Small intestine (tissue), 7 donors: ENCODE results near the gene TMEM26. TPM values are rescaled to one million over a fixed set of nuclear protein-coding genes. Genes with fewer than 3 reads are reported as not detected.

ENCODE experiments used
- DNase-seq, 2 donors: peaks; one replicate each; pipeline versions ENCODE4 v3.0.0 to v3.0.0-alpha.2; 2013
- FAIRE-seq: peaks from 2 replicates; lab custom pipeline; 2012; peaks lifted over from hg19 to GRCh38; lab: Jason Lieb, UNC
- H3K27ac ChIP-seq, 3 donors: one replicate each; pipeline ENCODE4 v1.5.1; 2013; ENCODE audit warnings: low read length in 2 of 3, mild to moderate bottlenecking in 2 of 3, control low read depth in 1 of 3, inconsistent platforms in 1 of 3, low read depth in 1 of 3, moderate library complexity in 1 of 3
- H3K27me3 ChIP-seq, 3 donors: one replicate each; pipeline ENCODE4 v1.6.1; 2013; ENCODE audit warnings: low read length in 3 of 3, inconsistent platforms in 1 of 3; ENCODE audit not compliant: control insufficient read depth in 3 of 3, insufficient read depth in 3 of 3
- H3K36me3 ChIP-seq, 3 donors: one replicate each; pipeline ENCODE4 v1.6.1; 2013; ENCODE audit warnings: low read length in 3 of 3, inconsistent platforms in 1 of 3, low read depth in 1 of 3, mild to moderate bottlenecking in 1 of 3, moderate library complexity in 1 of 3; ENCODE audit not compliant: control insufficient read depth in 3 of 3, insufficient read depth in 2 of 3
- H3K4me1 ChIP-seq, 3 donors: one replicate each; pipeline ENCODE4 v1.6.1; 2013; ENCODE audit warnings: low read length in 2 of 3, inconsistent platforms in 1 of 3, low read depth in 1 of 3, mild to moderate bottlenecking in 1 of 3, moderate library complexity in 1 of 3; ENCODE audit not compliant: control insufficient read depth in 3 of 3, insufficient read depth in 2 of 3
- H3K4me3 ChIP-seq, 3 donors: one replicate each; pipeline ENCODE4 v1.5.1; 2013; ENCODE audit warnings: low read length in 3 of 3, control low read depth in 1 of 3, inconsistent platforms in 1 of 3, low read depth in 1 of 3, mild to moderate bottlenecking in 1 of 3, moderate library complexity in 1 of 3
- H3K9me3 ChIP-seq, 2 donors: one replicate each; pipeline ENCODE4 v1.6.1; 2013; ENCODE audit warnings: low read depth in 1 of 2, low read length in 1 of 2; ENCODE audit not compliant: control insufficient read depth in 2 of 2, insufficient read depth in 1 of 2
- WGBS, 3 donors: extraction: QIAGEN DNeasy Blood & Tissue Kit; methylation state at CpG; one replicate each; pipeline ENCODE4 v1.1.7; 2013; 5-methylcytosine and 5-hydroxymethylcytosine counted together
- polyA plus RNA-seq, 4 donors: library from polyadenylated mRNA; stranded (reverse) in 3 of 4; unstranded in 1 of 4; fragments of 200-250 nt in 3 of 4; fragments of 120-200 nt in 1 of 4; gene quantifications; one replicate each; pipeline versions ENCODE4 v1.2.1 to v1.2.3, GENCODE V29; 2013
- donor health status: healthy with polysubstance abuse.
- donor health status: control.
- donor health status: control.
- donor health status: Bipolar disorder and iron deficiency.
- donor health status: healthy.

Gene TMEM26
- polyA plus RNA-seq, 4 donors = 0.33 to 3.0 (median 1.9) TPM; not detected in 1

- no peaks in the 10 kb centered on the region for H3K4me1 ChIP-seq
- DNase-seq = no peak
- FAIRE-seq = no peak
- no peaks in the 10 kb centered on the region for H3K9me3 ChIP-seq
- no peak overlapping the region for H3K4me3 ChIP-seq
- no peak overlapping the region for H3K27ac ChIP-seq
- WGBS, 3 donors = 84 to 95% (median 93%) methylated on average over 3 of the region's 3 CpGs
- no peaks in the 10 kb centered on the region for H3K27me3 ChIP-seq
- H3K36me3 ChIP-seq = no peaks in the 10 kb centered on the region
Observed at GRCh38 chr10:61465901-61466632, 12.9 kb upstream of the TMEM26 start.

- DNase-seq = peak; percentile 9 to 10
- Histone ChIP-seq H3K9me3 (no peaks in the 10 kb centered on the region), H3K36me3 (no peaks in the 10 kb centered on the region), H3K27ac (no peak overlapping the region), H3K27me3 (no peaks in the 10 kb centered on the region), H3K4me1 (no peaks in the 10 kb centered on the region), H3K4me3 (no peak overlapping the region)
- no peak for FAIRE-seq
Observed at GRCh38 chr10:61465171-61465496, 12.0 kb upstream of the TMEM26 start.

GRCh38 chr10:61464461-61465170, 11.4 kb upstream of the TMEM26 start:
- H3K27ac ChIP-seq = no peak overlapping the region
- H3K4me3 ChIP-seq = no peak overlapping the region
- DNase-seq = no peak
- H3K9me3 ChIP-seq = no peaks in the 10 kb centered on the region
- no peaks in the 10 kb centered on the region for H3K27me3 ChIP-seq
- no peak for FAIRE-seq
- H3K4me1 ChIP-seq = no peaks in the 10 kb centered on the region
- WGBS, 3 donors = 62 to 70% (median 68%) methylated on average over 6 of the region's 6 CpGs
- H3K36me3 ChIP-seq = no peaks in the 10 kb centered on the region

- FAIRE-seq (no peak), DNase-seq (no peak)
- 62 to 84% (median 80%) methylated on average over 5 of the region's 5 CpGs for WGBS, 3 donors
- no peaks in the 10 kb centered on the region for H3K27me3 ChIP-seq
- H3K36me3 ChIP-seq = no peaks in the 10 kb centered on the region
- H3K27ac ChIP-seq = no peak overlapping the region
- no peaks in the 10 kb centered on the region for H3K4me1 ChIP-seq
- H3K4me3 ChIP-seq = no peak overlapping the region
- no peaks in the 10 kb centered on the region for H3K9me3 ChIP-seq
Observed at GRCh38 chr10:61463035-61463909, 10.1 kb upstream of the TMEM26 start.

GRCh38 chr10:61460835-61461234, 7.7 kb upstream of the TMEM26 start:
- Histone ChIP-seq H3K36me3 (no peaks in the 10 kb centered on the region), H3K27ac (no peak overlapping the region), H3K4me1 (peaks cover 0 to 4% (median 3%) of the 10 kb centered on the region in 3 donors), H3K27me3 (no peaks in the 10 kb centered on the region), H3K4me3 (no peak overlapping the region), H3K9me3 (no peaks in the 10 kb centered on the region)
- DNase-seq (no peak), FAIRE-seq (no peak)

- FAIRE-seq (no peak), DNase-seq (no peak)
- Histone ChIP-seq H3K4me3 (no peak overlapping the region), H3K9me3 (no peaks in the 10 kb centered on the region), H3K4me1 (peaks cover 0 to 5% (median 5%) of the 10 kb centered on the region in 3 donors), H3K27ac (no peak overlapping the region), H3K27me3 (peaks cover 0 to 9% (median 0%) of the 10 kb centered on the region in 3 donors), H3K36me3 (no peaks in the 10 kb centered on the region)
- WGBS, 3 donors = 92 to 99% (median 97%) methylated on average over 3 of the region's 3 CpGs
Observed at GRCh38 chr10:61458031-61458430, 4.8 kb upstream of the TMEM26 start.

- no peak for FAIRE-seq
- H3K27ac ChIP-seq = no peak overlapping the region
Observed at GRCh38 chr10:61456095-61456789, 3.1 kb upstream of the TMEM26 start.

GRCh38 chr10:61455656-61456055, 2.5 kb upstream of the TMEM26 start:
- Histone ChIP-seq H3K9me3 (no peaks in the 10 kb centered on the region), H3K27ac (no peak overlapping the region), H3K4me3 (no peak overlapping the region), H3K27me3 (peaks cover 0 to 21% (median 9%) of the 10 kb centered on the region in 3 donors), H3K36me3 (no peaks in the 10 kb centered on the region), H3K4me1 (peaks cover 0 to 12% (median 6%) of the 10 kb centered on the region in 3 donors)
- DNase-seq (no peak), FAIRE-seq (no peak)
- 89 to 96% (median 90%) methylated on average over 8 of the region's 8 CpGs for WGBS, 3 donors

More at GRCh38 chr10:61456095-61456789, 3.1 kb upstream of the TMEM26 start:
- H3K4me1 ChIP-seq = peaks cover 0 to 12% (median 6%) of the 10 kb centered on the region in 3 donors
- H3K9me3 ChIP-seq = no peaks in the 10 kb centered on the region
- H3K27me3 ChIP-seq = peaks cover 0 to 21% (median 5%) of the 10 kb centered on the region in 3 donors
- 35 to 60% (median 47%) methylated on average over 4 of the region's 4 CpGs for WGBS, 3 donors
- no peaks in the 10 kb centered on the region for H3K36me3 ChIP-seq
- no peak overlapping the region for H3K4me3 ChIP-seq
- peak; percentile 31 to 71 for DNase-seq
